ENCODE measurements around the gene NELL2. TPM values are rescaled to one million over a fixed set of nuclear protein-coding genes. Genes with fewer than 3 reads are reported as not detected.

Gene NELL2
- total RNA-seq, 1 experiment from 2014 or later: 32.7 TPM

- H3K79me2 ChIP-seq (ENCODE audit: insufficient read depth, low read length): no peaks in the 10 kb centered on the region
- no peak overlapping the region for H4K5ac ChIP-seq (ENCODE audit: insufficient read length, low read depth, low read length)
- H2AFZ ChIP-seq (ENCODE audit: low read length): no peak overlapping the region
- H4K91ac ChIP-seq (ENCODE audit: insufficient read length, low read depth, low read length): no peak overlapping the region
- no peak overlapping the region for H2AK5ac ChIP-seq (ENCODE audit: insufficient read length, low read length)
- H2BK5ac ChIP-seq (ENCODE audit: insufficient read length, low read length): no peak overlapping the region
- H4K20me1 ChIP-seq (ENCODE audit: control insufficient read depth, insufficient read depth, insufficient read length): no peaks in the 10 kb centered on the region
- Mint-ChIP-seq H3K36me3 (ENCODE audit: insufficient read depth in 1 of 3, low read depth in 3 of 3) (no peaks in the 10 kb centered on the region), H3K27me3 (ENCODE audit: low read depth) (no peaks in the 10 kb centered on the region), H3K4me1 (peaks cover 10 to 13% of the 10 kb centered on the region in 2 experiments), H3K27ac (no peak overlapping the region), H3K9me3 (no peaks in the 10 kb centered on the region), H3K4me3 (no peak overlapping the region)
- no peak overlapping the region for H3K56ac ChIP-seq (ENCODE audit: insufficient read length, low read depth, low read length)
- no peak for DNase-seq
- no peak overlapping the region for H4K8ac ChIP-seq (replicated peaks; ENCODE audit: insufficient read length, low read depth, low read length)
- no peaks in the 10 kb centered on the region for H3K9me3 ChIP-seq (ENCODE audit: control insufficient read depth, low read depth, low read length)
- H3K4me1 ChIP-seq (ENCODE audit: insufficient read depth, low read length): peaks cover 3% of the 10 kb centered on the region; the same call in 1 of the 2 replicates
- no peak overlapping the region for H2BK15ac ChIP-seq (ENCODE audit: low read depth, low read length)
- H2BK12ac ChIP-seq (ENCODE audit: insufficient read length, low read depth, low read length): no peak overlapping the region
- H2BK120ac ChIP-seq (ENCODE audit: low read depth, low read length, poor library complexity, severe bottlenecking): no peak overlapping the region
- WGBS (ENCODE audit: extremely low coverage, insufficient read length, low lambda C conversion rate): no CpG with 5 or more reads among the region's 1 CpG
- no peak for TF ChIP-seq CTCF (conservative IDR thresholded peaks at IDR 0.05)
- H3K27ac ChIP-seq (ENCODE audit: insufficient read length, low read depth, low read length): no peak overlapping the region
- no peak overlapping the region for H3K9ac ChIP-seq (ENCODE audit: extremely low read depth, insufficient read length, low read length)
- H3K14ac ChIP-seq (ENCODE audit: insufficient read depth, low read length): no peak overlapping the region
- no peak overlapping the region for H3K4me2 ChIP-seq (ENCODE audit: insufficient read depth, insufficient read length, low read length)
- no peaks in the 10 kb centered on the region for H3K27me3 ChIP-seq (ENCODE audit: insufficient read depth, low read length)
- no peak overlapping the region for H3K4ac ChIP-seq (ENCODE audit: low read depth, low read length)
- no peak overlapping the region for H3K23ac ChIP-seq (ENCODE audit: insufficient read length, low read depth, low read length)
- H3T11ph ChIP-seq (ENCODE audit: low read length): no peak overlapping the region
- H2BK20ac ChIP-seq (ENCODE audit: low read depth, low read length, poor library complexity, severe bottlenecking): no peak overlapping the region
- no peaks in the 10 kb centered on the region for H3K79me1 ChIP-seq (ENCODE audit: insufficient read depth, low read depth, low read length, poor library complexity, severe bottlenecking)
- no peaks in the 10 kb centered on the region for H3K23me2 ChIP-seq (ENCODE audit: insufficient read length, low read depth, low read length, poor library complexity, severe bottlenecking)
- H3K18ac ChIP-seq (ENCODE audit: insufficient read length, low read depth, low read length): no peak overlapping the region
These were observed 343.2 kb downstream of the NELL2 start for GRCh38 chr12:44532940-44533339.

All from H9 (cell line).